Spleen (tissue), 7 donors: ENCODE data around the gene MPHOSPH10.
A peak's percentile ranks its signal among the peaks of the same experiment; 100 is the strongest.

Experiments
- CTCF ChIP-seq, 11 experiments: fragments of 200-600 bp in 7 of 11; fragments of 450-650 bp in 4 of 11; sonication (generic) in 4 of 11; IDR thresholded peaks in 8 of 11; conservative IDR thresholded peaks in 3 of 11; 1 replicate in 7 of 11; 2 replicates in 4 of 11; pipeline versions ENCODE4 v1.4.0 to v1.8.0; 2016 to 2021; ENCODE audit warnings: antibody characterized with exemption in 11 of 11, inconsistent platforms in 4 of 11, mild to moderate bottlenecking in 1 of 11
- POLR2A ChIP-seq, 3 donors: fragments of 450-650 bp; IDR thresholded peaks; one replicate each; pipeline ENCODE4 v1.5.1; 2017; ENCODE audit warnings: antibody characterized with exemption in 3 of 3, mild to moderate bottlenecking in 1 of 3
- POLR2AphosphoS5 ChIP-seq, 3 donors: sonication (generic); formaldehyde crosslinking; IDR thresholded peaks; one replicate each; pipeline ENCODE4 v1.5.1; 2017; ENCODE audit warnings: antibody characterized with exemption in 3 of 3
- donor health status: DM: no; HTN: no; CAD: no; lungs with moderate emphysema.
- donor health status: DM: no; HTN: no; CAD: no.
- donor health status: DM: no; HTN: no; CAD: no.

- peak in 10 of 11 experiments; percentile 46 to 83 (median 75) for TF ChIP-seq CTCF (IDR thresholded peaks at IDR 0.05 in 8 of 11, conservative IDR thresholded peaks at IDR 0.05 in 3 of 11)
- TF ChIP-seq POLR2AphosphoS5 (IDR thresholded peaks at IDR 0.05): no peak
- no peak for TF ChIP-seq POLR2A (IDR thresholded peaks at IDR 0.05)
Observed at GRCh38 chr2:71100195-71100964, 30.1 kb upstream of the MPHOSPH10 start.
